K562 (cell line): Measurements from ENCODE around the gene PTPN13. TPM values are rescaled to one million over a fixed set of nuclear protein-coding genes. Genes with fewer than 3 reads are reported as not detected.

Experiments
- ATAC-seq: fragments of 200-7000 bp; cut with Tn5 transposase; 3 replicates; pipeline ENCODE4 v1.9.1; 2020; ENCODE audit warnings: moderate library complexity
- BruUV-seq: library from RNA; stranded (reverse); fragments of 400-500 nt; replicated peaks from 2 replicates; lab custom pipeline; 2021; lab: Mats Ljungman, UMichigan
- CTCF ChIA-PET: fragments of 300-600 bp; formaldehyde crosslinking; extraction: SDS; loops from one replicate; lab custom pipeline; 2021; ENCODE audit warnings: low intra/inter-chr PET ratio; lab: Yijun Ruan, JAX
- POLR2A ChIA-PET: fragments of 300-600, 350-650 bp; sonication (Branson Sonifier 250); formaldehyde crosslinking; extraction: SDS; loops from one replicate; lab custom pipeline; 2021; ENCODE audit warnings: antibody characterized with exemption, inconsistent platforms; lab: Yijun Ruan, JAX
- DNase-seq, 4 experiments: peaks; one replicate each; pipeline versions ENCODE4 v3.0.0 to v3.0.0-alpha.2; 2011 to 2018; ENCODE audit warnings: low spot score in 3 of 4, mixed read lengths in 3 of 4; ENCODE audit errors: extremely low read depth in 1 of 4
- FAIRE-seq: peaks from 2 replicates; lab custom pipeline; 2011; peaks lifted over from hg19 to GRCh38; lab: Jason Lieb, UNC
- H2AFZ ChIP-seq: 2 replicates; pipeline ENCODE4 v1.6.0; 2011; ENCODE audit warnings: low read depth, low read length, control low read depth, inconsistent platforms
- H3K27ac ChIP-seq: fragments of 200-600 bp; 3 replicates; pipeline ENCODE4 v1.8.0; 2011; ENCODE audit warnings: low read depth, mild to moderate bottlenecking, control low read depth, inconsistent platforms, low read length, moderate library complexity, mixed read lengths; ENCODE audit errors: extremely low read depth
- H3K27me3 ChIP-seq, 2 experiments: fragments of 300-600 bp in 1 of 2; 2 replicates in 1 of 2; 3 replicates in 1 of 2; pipeline versions ENCODE4 v1.6.0 to v1.8.0; 2011; ENCODE audit warnings: inconsistent platforms in 2 of 2, low read length in 2 of 2, mild to moderate bottlenecking in 1 of 2, mixed read lengths in 1 of 2, moderate library complexity in 1 of 2; ENCODE audit not compliant: control insufficient read depth in 2 of 2, insufficient read depth in 2 of 2
- H3K36me3 ChIP-seq: fragments of 300-600 bp; 3 replicates; pipeline ENCODE4 v1.8.0; 2011; ENCODE audit warnings: mild to moderate bottlenecking, low read length, inconsistent platforms; ENCODE audit not compliant: control insufficient read depth, insufficient read depth
- H3K4me1 ChIP-seq, 2 experiments: fragments of 200-600 bp in 1 of 2; replicated peaks in 1 of 2; 2 replicates in 1 of 2; 3 replicates in 1 of 2; pipeline versions ENCODE4 v1.5.1 to v1.8.0; 2011; ENCODE audit warnings: inconsistent platforms in 2 of 2, low read length in 2 of 2, mild to moderate bottlenecking in 1 of 2, mixed read lengths in 1 of 2, moderate library complexity in 1 of 2; ENCODE audit not compliant: control insufficient read depth in 2 of 2, insufficient read depth in 2 of 2
- H3K4me2 ChIP-seq: 2 replicates; pipeline ENCODE4 v1.6.1; 2011; ENCODE audit warnings: low read length, control low read depth, inconsistent platforms, mixed read lengths; ENCODE audit not compliant: insufficient read depth
- H3K4me3 ChIP-seq: fragments of 200-600 bp; sonication (generic), shearing (Covaris generic); 2 replicates; pipeline ENCODE4 v1.5.1; 2016; ENCODE audit warnings: control low read depth, inconsistent platforms
- H3K79me2 ChIP-seq: fragments of 200-600 bp; 3 replicates; pipeline ENCODE4 v1.8.0; 2011; ENCODE audit warnings: low read length, inconsistent platforms; ENCODE audit not compliant: control insufficient read depth, insufficient read depth
- H3K9ac ChIP-seq, 2 experiments: 2 replicates each; pipeline versions ENCODE4 v1.6.0 to v1.6.1; 2011; ENCODE audit warnings: low read depth in 2 of 2, low read length in 2 of 2, control low read depth in 1 of 2, inconsistent platforms in 1 of 2, mild to moderate bottlenecking in 1 of 2, mixed read lengths in 1 of 2; ENCODE audit not compliant: insufficient read depth in 1 of 2
- H3K9me1 ChIP-seq: one replicate; pipeline ENCODE4 v1.6.0; 2011; ENCODE audit warnings: inconsistent platforms, mild to moderate bottlenecking, low read length, moderate library complexity; ENCODE audit not compliant: control insufficient read depth, insufficient read depth
- H3K9me3 ChIP-seq: replicated peaks from 2 replicates; pipeline ENCODE4 v1.5.1; 2011; ENCODE audit warnings: low read depth, low read length, inconsistent platforms; ENCODE audit not compliant: control insufficient read depth, insufficient read depth
- H4K20me1 ChIP-seq: replicated peaks from 2 replicates; pipeline ENCODE4 v1.6.1; 2011; ENCODE audit warnings: low read length, inconsistent platforms, mixed read lengths; ENCODE audit not compliant: control insufficient read depth, insufficient read depth
- FOXJ3 ChIP-seq: sonication (generic); formaldehyde crosslinking; IDR thresholded peaks from 2 replicates; pipeline ENCODE4 v1.4.0; 2020; ENCODE audit warnings: mild to moderate bottlenecking, missing genetic modification reagents
- IRF2 ChIP-seq: sonication (generic); formaldehyde crosslinking; IDR thresholded peaks from 2 replicates; pipeline ENCODE4 v1.8.1; 2022; ENCODE audit warnings: mild to moderate bottlenecking, missing genetic modification reagents
- MAFF ChIP-seq: IDR thresholded peaks from 2 replicates; pipeline ENCODE4 v1.6.1; 2012; ENCODE audit warnings: low read length, improper control_type of control experiment
- NR2F6 ChIP-seq: fragments of 450-650 bp; formaldehyde crosslinking; IDR thresholded peaks from 2 replicates; pipeline ENCODE4 v1.4.0; 2020; ENCODE audit warnings: mild to moderate bottlenecking
- RBM15 ChIP-seq: fragments of 200-400 bp; formaldehyde crosslinking; IDR thresholded peaks from 2 replicates; pipeline ENCODE4 v1.6.1; 2018; ENCODE audit warnings: mild to moderate bottlenecking, low read length, moderate library complexity; ENCODE audit not compliant: insufficient read depth
- ZNF143 ChIP-seq: sonication (generic); formaldehyde crosslinking; IDR thresholded peaks from 2 replicates; pipeline ENCODE4 v1.9.0; 2022; ENCODE audit warnings: mild to moderate bottlenecking, missing genetic modification reagents
- ZNF174 ChIP-seq: fragments of 250-450 bp; sonication (Bioruptor Pico); IDR thresholded peaks from 2 replicates; pipeline ENCODE4 v1.4.0; 2020; ENCODE audit warnings: mild to moderate bottlenecking
- ZNF274 ChIP-seq: IDR thresholded peaks from 2 replicates; pipeline ENCODE4 v1.6.1; 2011; ENCODE audit warnings: low read depth, mild to moderate bottlenecking, low read length, moderate library complexity, borderline replicate concordance
- WGBS: fragments of 100-300 bp; shearing (Covaris generic); methylation state at CpG from one replicate; pipeline ENCODE4 v1.1.6; 2016; ENCODE audit warnings: low coverage, mixed read lengths; ENCODE audit not compliant: insufficient coverage; ENCODE audit errors: missing lambda C conversion rate; 5-methylcytosine and 5-hydroxymethylcytosine counted together
- in situ Hi-C: fragments of 300-500 bp; cut with MboI; formaldehyde crosslinking; loops from 4 replicates; pipeline ENCODE4 v1.15.0; 2018; ENCODE audit warnings: inconsistent platforms, mixed read lengths
- intact Hi-C: fragments of 100-400 bp; cut with micrococcal nuclease; formaldehyde crosslinking; loops from 2 replicates; pipeline ENCODE4 v1.14.2; 2022
- polyA plus RNA-seq, 8 experiments: library from polyadenylated mRNA; depleted of rRNA in 4 of 8; stranded (reverse) in 5 of 8; unstranded in 3 of 8; fragments of >200 nt; fragmentation: Nextera tagmentation in 2 of 8; fragmentation: Illumina TruSeq in 1 of 8; extraction: Ambion mirVana in 2 of 8; extraction: Trizol in 1 of 8; gene quantifications; 2 replicates each; pipeline versions ENCODE4 v1.2.1 to v1.2.3, GENCODE V29; 2011 to 2014; ENCODE audit warnings: inconsistent platforms in 1 of 8, missing spikeins in 1 of 8
- total RNA-seq, 7 experiments: library from RNA; depleted of rRNA in 6 of 7; stranded (reverse); fragments of >200 nt in 6 of 7; fragmentation: Illumina TruSeq in 2 of 7; extraction: Trizol in 2 of 7; gene quantifications; 2 replicates each; pipeline versions ENCODE4 v1.2.1 to v1.2.3, GENCODE V29; 2011 to 2021; ENCODE audit warnings: low replicate concordance in 1 of 7
- TF ChIP-seq, protein P1 (sequence below): IDR thresholded peaks from 3 replicates; pipeline ENCODE4 v1.6.1; 2011; ENCODE audit warnings: borderline replicate concordance, mild to moderate bottlenecking, moderate library complexity; ENCODE audit not compliant: insufficient read length; ENCODE audit errors: extremely low read depth
- TF ChIP-seq, protein P2 (sequence below), 3 experiments: fragments of 200-800 bp in 1 of 3; sonication (Bioruptor generic) in 1 of 3; sonication (generic) in 1 of 3; formaldehyde crosslinking in 1 of 3; IDR thresholded peaks; 2 replicates each; pipeline versions ENCODE4 v1.6.1 to v1.8.0; 2016 to 2022; ENCODE audit warnings: mild to moderate bottlenecking in 2 of 3, missing compliant biosample characterization in 2 of 3, missing genetic modification characterization in 2 of 3, missing genetic modification reagents in 1 of 3
- TF ChIP-seq, protein P3 (sequence below), 2 experiments: fragments of 150-350 bp in 1 of 2; IDR thresholded peaks; 2 replicates each; pipeline ENCODE4 v1.6.1; 2012 to 2016; ENCODE audit warnings: low read depth in 2 of 2, low read length in 2 of 2, mild to moderate bottlenecking in 1 of 2, moderate library complexity in 1 of 2
- TF ChIP-seq, protein P4 (sequence below): fragments of 200-800 bp; sonication (Bioruptor generic); IDR thresholded peaks from 2 replicates; pipeline ENCODE4 v1.6.1; 2017; ENCODE audit warnings: missing genetic modification characterization, missing compliant biosample characterization

PTPN13 gene
- total and polyA plus RNA-seq, 9 of the 15 experiments (the other 6 are each of a cell fraction or from before 2014, with no cell fraction given), result 0.33 TPM; not detected in 8

DNA sequence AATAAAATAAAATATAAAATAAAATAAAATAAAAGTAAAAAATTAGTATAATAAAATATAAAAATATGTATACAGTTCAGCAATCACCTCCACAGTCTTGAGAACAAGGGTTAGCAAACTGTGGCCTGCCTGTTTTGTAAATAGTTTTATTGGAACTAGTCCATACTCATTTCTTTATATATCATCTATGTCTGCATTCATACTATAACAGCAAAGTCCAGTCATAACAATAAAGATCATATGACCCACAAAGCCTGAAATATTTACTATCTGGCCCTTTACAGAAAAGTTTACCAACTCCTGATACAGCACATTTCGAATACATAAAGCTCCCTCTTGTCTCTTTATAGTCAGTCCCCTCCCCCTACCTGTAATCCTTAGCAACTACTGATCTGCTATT lies 143.1 kb downstream of the PTPN13 start (continued):
- TF ChIP-seq, protein P1, sequence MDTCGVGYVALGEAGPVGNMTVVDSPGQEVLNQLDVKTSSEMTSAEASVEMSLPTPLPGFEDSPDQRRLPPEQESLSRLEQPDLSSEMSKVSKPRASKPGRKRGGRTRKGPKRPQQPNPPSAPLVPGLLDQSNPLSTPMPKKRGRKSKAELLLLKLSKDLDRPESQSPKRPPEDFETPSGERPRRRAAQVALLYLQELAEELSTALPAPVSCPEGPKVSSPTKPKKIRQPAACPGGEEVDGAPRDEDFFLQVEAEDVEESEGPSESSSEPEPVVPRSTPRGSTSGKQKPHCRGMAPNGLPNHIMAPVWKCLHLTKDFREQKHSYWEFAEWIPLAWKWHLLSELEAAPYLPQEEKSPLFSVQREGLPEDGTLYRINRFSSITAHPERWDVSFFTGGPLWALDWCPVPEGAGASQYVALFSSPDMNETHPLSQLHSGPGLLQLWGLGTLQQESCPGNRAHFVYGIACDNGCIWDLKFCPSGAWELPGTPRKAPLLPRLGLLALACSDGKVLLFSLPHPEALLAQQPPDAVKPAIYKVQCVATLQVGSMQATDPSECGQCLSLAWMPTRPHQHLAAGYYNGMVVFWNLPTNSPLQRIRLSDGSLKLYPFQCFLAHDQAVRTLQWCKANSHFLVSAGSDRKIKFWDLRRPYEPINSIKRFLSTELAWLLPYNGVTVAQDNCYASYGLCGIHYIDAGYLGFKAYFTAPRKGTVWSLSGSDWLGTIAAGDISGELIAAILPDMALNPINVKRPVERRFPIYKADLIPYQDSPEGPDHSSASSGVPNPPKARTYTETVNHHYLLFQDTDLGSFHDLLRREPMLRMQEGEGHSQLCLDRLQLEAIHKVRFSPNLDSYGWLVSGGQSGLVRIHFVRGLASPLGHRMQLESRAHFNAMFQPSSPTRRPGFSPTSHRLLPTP, result no peak
- TF ChIP-seq NR2F6 (CRISPR knock-in tag) (no peak), ZNF143 (CRISPR knock-in tag) (no peak)
- TF ChIP-seq, all 486 proteins: peak for 0

DNA sequence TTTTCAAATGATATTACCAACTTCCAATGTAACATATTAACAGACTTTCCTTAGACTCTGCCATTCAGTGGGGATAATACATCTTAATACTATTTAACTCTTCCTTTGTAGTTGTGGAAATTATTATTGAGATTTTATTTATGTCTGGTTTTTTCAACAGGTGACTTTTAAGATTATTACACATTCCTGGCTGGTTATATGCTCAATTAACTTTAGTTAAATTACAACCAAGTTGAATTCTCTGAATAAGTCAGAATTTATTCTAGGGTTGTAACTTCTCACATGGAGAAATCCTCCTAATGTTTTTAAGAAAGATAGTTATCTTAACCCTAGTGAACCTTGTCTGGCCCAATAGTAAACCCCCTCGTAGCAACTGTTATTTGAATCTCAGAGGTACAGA lies 147.7 kb downstream of the PTPN13 start:
- H3K27ac ChIP-seq, result no peak overlapping the region
- no peak overlapping the region for H2AFZ ChIP-seq
- H3K4me1 ChIP-seq, result no peaks in the 10 kb centered on the region
- no TSS peak for BruUV-seq
- in situ Hi-C loops, result no loop called here
- H3K9ac ChIP-seq, result no peak overlapping the region
- H3K36me3 ChIP-seq, result no peaks in the 10 kb centered on the region
- no peak overlapping the region for H3K4me3 ChIP-seq
- no peaks in the 10 kb centered on the region for H3K79me2 ChIP-seq
- H3K9me1 ChIP-seq, result no peaks in the 10 kb centered on the region
- H3K27me3 ChIP-seq, result no peaks in the 10 kb centered on the region; a peak in 1 of 5 replicates
- ATAC-seq (no peak), FAIRE-seq (no peak), DNase-seq (no peak)
- ChIA-PET CTCF (no interaction called here), POLR2A (interaction anchor here (0.7 kb wide), 1 partner anchor 61 kb away, joined by 3 read pairs; no protein-coding TSS in a partner anchor)
- intact Hi-C loops, result no loop called here
- H3K9me3 ChIP-seq, result no peaks in the 10 kb centered on the region
- H3K4me2 ChIP-seq, result no peak overlapping the region
- no peaks in the 10 kb centered on the region for H4K20me1 ChIP-seq
- WGBS, result 0% methylated on average over 1 of the region's 1 CpG
- TF ChIP-seq RBM15 (no peak), IRF2 (CRISPR knock-in tag) (no peak), MAFF (no peak), ZNF174 (CRISPR knock-in tag) (no peak), FOXJ3 (CRISPR knock-in tag) (no peak), ZNF274 (no peak)
- TF ChIP-seq, protein P2, sequence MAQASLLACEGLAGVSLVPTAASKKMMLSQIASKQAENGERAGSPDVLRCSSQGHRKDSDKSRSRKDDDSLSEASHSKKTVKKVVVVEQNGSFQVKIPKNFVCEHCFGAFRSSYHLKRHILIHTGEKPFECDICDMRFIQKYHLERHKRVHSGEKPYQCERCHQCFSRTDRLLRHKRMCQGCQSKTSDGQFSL (CRISPR knock-in tag; IDR thresholded peaks at IDR 0.05), result no peak
- TF ChIP-seq, protein P2 (tag; IDR thresholded peaks at IDR 0.05), result no peak
- TF ChIP-seq, protein P3, sequence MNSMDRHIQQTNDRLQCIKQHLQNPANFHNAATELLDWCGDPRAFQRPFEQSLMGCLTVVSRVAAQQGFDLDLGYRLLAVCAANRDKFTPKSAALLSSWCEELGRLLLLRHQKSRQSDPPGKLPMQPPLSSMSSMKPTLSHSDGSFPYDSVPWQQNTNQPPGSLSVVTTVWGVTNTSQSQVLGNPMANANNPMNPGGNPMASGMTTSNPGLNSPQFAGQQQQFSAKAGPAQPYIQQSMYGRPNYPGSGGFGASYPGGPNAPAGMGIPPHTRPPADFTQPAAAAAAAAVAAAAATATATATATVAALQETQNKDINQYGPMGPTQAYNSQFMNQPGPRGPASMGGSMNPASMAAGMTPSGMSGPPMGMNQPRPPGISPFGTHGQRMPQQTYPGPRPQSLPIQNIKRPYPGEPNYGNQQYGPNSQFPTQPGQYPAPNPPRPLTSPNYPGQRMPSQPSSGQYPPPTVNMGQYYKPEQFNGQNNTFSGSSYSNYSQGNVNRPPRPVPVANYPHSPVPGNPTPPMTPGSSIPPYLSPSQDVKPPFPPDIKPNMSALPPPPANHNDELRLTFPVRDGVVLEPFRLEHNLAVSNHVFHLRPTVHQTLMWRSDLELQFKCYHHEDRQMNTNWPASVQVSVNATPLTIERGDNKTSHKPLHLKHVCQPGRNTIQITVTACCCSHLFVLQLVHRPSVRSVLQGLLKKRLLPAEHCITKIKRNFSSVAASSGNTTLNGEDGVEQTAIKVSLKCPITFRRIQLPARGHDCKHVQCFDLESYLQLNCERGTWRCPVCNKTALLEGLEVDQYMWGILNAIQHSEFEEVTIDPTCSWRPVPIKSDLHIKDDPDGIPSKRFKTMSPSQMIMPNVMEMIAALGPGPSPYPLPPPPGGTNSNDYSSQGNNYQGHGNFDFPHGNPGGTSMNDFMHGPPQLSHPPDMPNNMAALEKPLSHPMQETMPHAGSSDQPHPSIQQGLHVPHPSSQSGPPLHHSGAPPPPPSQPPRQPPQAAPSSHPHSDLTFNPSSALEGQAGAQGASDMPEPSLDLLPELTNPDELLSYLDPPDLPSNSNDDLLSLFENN (IDR thresholded peaks at IDR 0.05; ENCODE audit: low read depth in 2 of 2, low read length in 2 of 2), result no peak
- TF ChIP-seq, protein P4, sequence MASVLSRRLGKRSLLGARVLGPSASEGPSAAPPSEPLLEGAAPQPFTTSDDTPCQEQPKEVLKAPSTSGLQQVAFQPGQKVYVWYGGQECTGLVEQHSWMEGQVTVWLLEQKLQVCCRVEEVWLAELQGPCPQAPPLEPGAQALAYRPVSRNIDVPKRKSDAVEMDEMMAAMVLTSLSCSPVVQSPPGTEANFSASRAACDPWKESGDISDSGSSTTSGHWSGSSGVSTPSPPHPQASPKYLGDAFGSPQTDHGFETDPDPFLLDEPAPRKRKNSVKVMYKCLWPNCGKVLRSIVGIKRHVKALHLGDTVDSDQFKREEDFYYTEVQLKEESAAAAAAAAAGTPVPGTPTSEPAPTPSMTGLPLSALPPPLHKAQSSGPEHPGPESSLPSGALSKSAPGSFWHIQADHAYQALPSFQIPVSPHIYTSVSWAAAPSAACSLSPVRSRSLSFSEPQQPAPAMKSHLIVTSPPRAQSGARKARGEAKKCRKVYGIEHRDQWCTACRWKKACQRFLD (CRISPR knock-in tag), result no peak
